ENCODE data around the gene MTMR2.
"Not testable (repeated sequence)": the region's sequence is repeated elsewhere in the genome, so short reads cannot be mapped to it uniquely, and the experiment has no call there.

Gene MTMR2

DNA sequence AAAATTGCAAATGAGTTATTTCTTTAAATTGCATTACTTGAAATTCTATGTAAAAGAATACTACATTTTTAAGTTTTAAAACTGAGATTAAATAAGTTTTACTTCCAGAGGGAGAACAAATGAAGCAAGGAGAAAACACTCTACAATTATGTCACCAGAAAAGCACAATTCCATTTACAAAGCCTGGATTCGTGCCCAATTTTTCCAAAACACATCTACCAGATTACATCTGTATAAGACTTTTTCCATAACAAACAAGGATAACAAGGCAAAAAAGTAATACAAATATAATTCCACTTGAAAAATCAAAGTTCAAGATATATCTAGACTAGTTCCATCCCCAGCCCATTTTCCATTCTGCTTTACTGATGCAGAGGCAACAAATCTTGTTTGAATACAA is 40.5 kb downstream of the MTMR2 start:
- no peak for DNase-seq

DNA sequence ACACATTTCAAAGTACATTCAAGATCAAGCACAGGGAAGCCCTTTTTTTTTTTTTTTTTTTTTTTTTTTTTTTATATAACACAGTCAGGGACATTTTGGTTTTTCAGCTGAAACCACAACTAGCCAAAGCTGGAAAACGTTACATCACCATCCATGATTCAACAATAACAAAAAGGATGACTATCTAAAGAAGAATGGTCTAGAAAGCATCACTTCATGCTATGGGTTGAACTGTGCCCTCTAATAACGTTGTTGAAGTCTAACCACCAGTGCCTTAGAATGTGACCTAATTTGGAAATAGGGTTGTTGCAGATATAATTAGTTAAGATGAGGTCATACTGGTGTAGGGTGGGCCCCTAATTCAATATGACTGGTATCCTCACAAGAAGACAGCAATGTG is 46.6 kb downstream of the MTMR2 start:
- DNase-seq: peak; percentile 73

DNA sequence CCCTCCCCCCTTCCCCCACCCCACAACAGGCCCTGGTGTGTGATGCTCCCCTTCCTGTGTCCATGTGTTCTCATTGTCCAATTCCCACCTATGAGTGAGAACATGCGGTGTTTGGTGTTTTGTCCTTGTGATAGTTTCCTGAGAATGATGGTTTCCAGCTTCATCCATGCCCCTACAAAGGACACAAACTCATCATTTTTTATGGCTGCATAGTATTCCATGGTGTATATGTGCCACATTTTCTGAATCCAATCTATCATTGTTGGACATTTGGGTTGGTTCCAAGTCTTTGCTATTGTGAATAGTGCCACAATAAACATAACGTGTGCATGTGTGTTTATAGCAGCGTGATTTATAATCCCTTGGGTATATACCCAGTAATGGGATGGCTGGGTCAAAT is 53.0 kb downstream of the MTMR2 start:
- DNase-seq: not testable (repeated sequence)

DNA sequence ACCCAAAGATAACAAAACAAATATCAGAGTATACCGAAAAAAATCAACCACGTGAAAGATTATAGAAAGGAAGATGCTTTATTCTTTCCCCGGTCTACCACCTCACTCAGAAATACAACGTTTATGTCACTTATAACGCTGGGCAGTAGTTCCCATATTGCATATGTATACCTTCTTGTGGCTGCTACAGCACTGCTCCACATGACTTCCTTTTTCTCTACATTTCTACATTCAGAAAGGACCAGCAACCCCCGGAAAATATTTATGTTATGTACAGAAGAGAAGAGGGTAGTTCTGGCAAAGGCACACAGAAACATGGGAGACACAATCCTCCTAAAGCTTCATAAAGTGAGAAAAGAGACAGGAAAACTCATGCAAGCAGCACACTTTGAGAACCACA is 56.8 kb downstream of the MTMR2 start:
- peak; percentile 34 for DNase-seq

DNA sequence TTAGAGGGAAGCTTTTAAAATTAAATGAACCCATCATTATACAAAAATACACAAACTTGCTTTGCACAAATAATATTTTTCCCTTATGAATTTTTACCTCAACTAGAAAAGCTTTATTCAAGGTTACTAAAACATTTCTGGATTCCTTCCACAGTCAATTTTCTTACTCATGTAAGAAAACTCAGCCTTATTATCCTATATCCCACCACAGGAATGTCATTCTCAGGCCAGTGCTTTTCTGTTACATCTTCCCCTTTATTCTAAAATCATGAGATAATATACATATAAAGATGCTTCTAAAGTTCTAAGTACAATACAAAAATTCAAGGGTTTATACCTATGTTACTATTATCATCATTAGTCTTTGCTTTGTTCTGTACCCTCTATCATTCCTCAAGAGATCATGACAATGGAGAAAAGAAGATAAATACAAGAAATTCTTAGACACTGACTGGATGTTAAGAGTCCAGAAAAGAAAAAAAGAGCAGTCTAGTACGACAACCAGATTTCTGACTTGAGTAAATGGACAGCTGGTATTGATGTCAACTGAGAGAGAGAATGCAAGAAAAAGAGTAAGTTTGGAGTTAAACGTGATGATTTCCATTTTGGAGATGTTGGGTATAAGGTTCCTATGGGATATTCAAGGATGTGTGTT is 60.3 kb downstream of the MTMR2 start:
- no peak for DNase-seq

DNA sequence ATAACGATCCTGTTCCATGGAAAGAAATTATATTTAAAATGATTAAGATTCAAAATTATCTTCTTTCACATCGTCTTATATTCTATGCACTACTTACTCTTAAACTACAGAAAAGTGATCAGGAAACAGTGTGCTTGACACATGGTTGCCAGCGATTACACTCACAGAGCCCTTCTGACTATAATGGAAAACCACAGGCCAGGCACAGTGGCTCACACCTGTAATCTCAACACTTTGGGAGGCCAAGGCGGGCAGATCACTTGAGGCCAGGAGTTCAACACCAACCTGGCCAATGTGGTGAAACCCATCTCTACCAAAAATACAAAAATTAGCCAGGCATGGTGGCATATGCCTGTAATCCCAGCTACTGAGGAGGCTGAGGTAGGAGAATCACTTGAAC is 63.9 kb downstream of the MTMR2 start:
- DNase-seq: not testable (repeated sequence)

DNA sequence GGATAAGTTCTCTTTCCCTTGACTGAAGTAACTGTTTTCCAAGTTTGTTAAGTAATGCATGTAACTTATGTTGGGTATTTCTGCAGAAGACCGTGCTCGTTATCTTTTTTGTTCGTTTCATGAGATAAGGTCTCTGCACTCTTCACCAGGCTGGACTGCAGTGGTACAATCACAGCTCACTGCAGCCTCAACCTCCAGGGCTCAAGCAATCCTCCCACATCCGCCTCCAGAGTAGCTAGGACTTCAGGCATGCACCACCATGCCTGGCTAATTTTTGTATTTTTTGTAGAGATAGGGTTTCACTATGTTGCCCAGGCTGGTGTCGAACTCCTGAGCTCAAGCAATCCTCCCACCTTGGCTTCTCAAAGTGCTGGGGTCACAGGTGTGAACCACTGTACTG is 69.5 kb downstream of the MTMR2 start:
- DNase-seq: not testable (repeated sequence)

DNA sequence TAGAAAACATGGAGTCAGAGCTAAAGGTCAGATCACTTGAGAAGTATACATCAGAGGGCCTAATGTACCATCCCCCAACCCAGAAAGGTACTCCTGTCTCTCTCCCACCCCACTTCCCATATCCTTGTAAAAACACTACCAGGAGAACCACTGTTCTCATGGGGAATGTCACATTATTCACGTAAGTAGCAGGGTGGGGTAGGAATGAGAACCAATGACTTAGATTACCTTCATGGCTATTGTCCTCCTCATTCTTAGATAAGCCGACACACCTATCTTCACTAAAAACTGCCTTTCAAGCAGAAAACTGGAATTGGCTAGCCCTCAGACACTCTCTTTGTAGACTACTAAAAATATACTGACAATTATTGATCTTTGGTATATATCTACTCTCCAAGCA is 70.0 kb downstream of the MTMR2 start:
- DNase-seq: no peak

DNA sequence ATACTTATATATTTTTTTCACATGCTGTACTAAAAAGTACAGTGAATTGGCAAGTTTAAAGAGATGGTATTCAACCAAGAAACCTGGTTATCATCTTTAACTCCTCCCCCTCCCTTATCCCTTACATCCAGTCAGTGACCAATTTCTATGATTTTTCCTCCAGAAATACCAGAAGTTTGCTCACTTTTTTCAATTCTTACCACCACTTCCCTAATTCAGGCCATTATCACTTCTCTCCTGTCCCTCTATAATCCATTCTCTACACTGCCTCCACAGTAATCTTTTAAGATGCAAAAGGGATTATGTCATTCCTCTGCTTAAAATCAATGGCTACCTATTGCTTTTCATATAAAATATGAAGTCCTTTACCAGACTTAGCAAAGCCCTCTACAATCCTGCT is 70.8 kb downstream of the MTMR2 start:
- DNase-seq: peak; percentile 3

DNA sequence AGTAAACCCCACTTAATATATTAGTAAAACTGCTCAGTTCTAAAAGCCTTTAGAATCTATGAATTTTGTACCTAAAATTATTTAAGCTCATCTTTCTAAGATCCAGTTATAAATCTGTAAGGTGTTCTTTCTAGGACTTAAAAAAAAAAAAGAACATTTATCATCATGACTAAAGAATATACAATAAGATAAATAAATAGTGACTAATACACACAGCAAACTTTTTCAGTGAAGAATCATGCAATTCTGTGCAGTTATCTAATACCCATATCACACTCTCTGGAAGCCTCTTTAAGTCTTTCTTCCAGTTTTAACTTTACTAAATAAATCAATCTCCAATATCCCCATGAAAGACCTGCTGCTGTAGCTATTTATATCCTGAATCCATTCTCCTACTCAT is 73.8 kb downstream of the MTMR2 start:
- no peak for DNase-seq

DNA sequence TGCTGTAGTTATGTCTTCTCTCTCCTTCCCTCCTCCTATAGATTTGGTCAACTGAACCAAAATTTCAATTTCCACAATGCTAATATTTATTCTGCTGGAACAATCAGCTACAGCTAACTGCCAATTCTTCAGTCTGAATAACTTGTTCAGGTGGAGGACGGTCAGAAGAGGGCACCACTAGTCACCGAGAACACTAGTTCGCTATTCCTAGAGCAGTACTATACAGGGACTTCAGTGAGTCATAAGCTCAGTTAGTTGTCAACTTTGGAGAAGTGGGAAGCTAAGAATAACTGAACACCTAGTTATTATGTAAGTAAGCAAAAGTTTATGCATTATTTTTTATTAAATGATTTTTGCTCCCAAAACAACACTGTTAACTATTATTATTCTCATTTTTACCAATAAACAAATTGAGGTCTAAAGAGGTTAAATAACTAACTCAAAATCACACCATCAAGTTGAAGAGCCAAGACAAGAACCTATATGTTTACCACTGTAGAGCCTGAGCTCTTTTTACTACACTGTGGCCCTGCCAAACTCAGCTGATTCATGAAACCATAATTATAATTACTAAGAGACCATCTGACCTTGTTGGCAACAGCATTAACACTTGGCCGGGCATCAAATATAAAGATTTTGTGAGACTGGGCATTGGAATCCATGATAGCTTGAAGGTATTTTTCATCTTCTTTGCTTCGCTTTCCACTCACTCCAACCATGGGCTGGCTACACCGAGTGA is 74.7 kb downstream of the MTMR2 start:
- peak; percentile 75 for DNase-seq

DNA sequence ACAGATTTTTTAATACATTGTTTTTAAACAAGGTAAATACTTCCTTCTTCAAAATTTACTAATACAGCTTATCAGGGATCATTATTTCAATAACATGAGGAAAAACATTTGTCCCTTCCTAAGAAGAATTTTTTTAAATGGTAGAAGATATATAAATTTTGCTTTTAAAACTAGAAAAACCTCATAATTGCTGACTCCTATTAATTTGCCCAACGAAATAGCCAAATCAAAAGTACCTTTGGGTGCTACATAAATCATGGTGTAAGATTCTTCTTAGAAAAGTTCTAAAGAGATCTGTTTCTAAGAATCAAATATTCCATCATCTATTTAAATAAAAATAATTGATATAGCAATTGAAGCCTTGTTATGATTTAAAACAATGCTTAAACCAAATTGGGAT is 78.7 kb downstream of the MTMR2 start:
- no peak for DNase-seq

DNA sequence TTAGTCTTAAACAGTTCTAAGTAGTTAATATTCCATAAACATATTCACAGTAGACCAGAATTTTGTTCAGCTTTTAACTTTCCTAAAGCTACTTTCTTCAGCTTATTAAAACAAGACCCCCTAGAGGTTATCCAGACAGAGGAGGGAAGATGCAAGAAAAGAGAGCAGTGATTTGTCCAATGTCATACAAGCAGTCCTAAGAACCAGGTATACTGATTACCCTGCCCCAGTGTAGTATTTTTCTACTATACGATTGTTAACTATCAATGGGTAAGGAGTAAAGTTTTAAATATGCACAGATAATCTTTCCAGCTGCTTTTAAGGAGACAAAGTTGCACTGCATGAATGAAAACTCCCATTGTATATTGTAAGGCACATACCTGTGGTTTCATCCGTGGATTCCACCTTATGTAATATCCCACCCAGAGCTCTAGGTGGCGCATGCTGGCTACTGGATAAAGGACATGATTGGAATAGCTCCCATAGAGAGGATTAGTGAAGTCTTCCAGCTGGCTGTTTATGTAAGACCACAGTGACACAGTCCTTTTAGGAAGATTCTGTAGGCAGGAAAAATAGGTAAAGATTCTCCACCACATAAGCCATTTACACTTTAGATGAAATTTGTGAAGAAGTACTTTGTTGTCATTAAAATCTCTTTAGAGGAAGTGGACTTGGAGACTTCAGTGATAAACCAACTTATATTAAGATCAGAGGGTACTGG is 88.0 kb downstream of the MTMR2 start:
- DNase-seq: peak; percentile 27

DNA sequence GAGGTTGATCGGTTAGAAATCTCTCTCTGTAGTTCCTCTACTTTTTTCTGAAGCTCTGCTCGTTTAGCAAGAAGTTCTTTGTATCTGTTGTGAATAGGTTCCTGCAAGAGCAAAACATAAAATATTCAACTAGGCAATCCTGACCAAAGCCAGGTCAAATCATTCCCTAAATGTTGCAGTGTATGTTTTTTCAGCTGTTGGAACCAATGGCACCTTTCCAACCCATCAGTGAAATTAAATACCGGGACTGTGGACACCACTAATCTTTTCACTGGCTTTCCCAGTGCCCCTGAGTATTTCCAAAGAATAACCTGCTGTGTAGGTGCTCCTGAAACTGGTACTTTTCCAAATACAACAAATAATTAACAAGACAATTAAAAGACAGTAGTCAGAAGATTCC is 88.6 kb downstream of the MTMR2 start:
- DNase-seq: no peak

DNA sequence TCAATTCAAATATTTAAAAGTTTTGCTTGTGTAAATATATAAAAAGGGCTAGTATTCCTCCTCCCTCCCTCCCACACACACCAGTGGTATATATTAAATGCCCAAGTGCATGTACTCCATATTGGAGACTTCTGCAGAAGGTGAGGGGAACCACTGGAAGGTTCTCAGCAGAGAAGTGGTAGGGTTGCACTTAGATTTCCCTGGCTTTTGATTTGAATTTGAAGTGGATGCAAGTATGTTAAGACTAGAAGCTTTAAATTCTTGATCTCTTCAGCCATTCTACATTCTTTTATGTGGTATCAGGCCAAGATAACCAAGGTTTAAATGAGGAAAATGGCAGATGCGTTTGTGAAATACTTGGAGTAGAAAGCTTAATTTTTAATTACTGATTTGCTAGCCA is 90.5 kb downstream of the MTMR2 start:
- DNase-seq: no peak

DNA sequence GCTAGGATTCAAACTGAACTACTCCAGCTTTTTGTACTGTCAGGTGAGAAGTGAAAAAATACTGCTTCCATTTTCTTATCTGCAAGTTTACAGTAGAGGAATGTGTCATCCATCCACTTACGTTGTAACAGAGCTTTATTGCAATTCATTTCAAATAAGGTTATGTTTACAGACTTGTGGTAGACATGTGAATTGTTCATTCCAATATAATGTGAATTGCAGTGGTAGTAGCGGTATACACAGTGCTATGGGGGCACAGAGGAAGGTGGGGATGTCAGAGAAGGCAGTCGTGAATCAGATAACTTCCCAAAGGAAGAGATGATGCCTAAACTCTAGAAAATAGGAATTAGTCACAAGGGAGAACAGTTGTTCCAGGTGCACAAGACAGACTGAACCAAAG is 91.1 kb downstream of the MTMR2 start:
- DNase-seq: no peak

DNA sequence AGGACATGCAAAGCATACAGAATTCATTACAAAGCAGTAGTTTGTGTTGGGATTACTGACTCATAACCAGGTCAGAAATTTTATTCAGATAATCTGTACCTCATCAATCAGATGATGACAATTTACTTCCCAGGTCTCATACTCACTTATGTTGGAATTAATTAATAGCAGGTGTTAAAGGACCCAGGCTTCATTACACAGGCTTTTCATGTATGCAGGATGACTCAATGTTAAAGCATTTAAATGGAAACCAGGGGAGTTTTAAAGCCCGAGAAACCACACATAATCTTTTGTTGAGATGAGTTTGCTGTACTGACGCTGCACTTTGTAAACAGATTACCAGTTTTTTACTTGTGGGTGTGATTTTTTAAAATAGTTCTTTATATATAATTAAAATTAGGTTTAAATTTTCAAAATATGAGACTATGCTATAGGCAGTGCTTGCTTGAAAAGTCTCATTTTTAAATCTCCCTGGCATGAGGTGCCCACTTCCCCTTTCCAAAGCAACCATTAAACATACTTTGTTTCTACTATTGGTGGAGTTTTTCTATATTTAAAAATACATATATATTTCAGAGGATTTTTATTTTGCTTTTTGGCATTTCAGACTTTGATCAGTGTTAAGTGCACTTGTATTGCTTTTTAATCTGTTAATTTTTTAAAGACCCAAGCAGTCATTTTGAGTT is 92.6 kb downstream of the MTMR2 start:
- DNase-seq: peak; percentile 23

DNA sequence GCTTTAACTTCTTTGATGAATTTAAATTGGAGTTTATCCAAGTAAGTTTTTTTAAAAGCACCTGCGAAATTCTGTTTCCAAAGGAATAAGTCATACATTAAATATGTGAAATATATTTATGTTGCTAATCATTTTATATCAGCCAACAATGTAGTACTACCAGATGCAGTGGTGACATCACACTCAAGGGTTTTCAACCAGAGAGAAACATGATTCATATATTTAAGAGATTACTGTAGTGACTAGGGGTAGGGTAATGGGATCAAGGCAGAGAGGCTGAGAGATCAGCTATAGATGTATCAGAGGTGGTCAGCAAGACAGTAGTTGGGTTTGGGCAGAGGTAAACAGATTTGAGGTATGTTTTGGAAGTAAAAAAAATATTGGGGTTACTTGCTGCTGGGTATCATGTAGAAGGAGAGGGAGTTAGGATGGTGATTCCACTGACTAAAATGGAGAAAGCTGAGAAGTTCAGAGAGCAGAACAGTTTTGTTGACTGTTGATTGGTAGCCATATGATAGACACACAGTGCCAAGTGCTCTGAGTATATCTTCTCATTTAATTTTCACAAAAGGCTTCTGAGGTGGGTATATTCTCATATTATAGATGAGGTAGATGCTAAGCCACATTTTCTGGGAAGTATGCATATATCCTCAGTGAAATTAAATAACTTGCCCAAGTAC is 94.2 kb downstream of the MTMR2 start:
- DNase-seq: no peak

DNA sequence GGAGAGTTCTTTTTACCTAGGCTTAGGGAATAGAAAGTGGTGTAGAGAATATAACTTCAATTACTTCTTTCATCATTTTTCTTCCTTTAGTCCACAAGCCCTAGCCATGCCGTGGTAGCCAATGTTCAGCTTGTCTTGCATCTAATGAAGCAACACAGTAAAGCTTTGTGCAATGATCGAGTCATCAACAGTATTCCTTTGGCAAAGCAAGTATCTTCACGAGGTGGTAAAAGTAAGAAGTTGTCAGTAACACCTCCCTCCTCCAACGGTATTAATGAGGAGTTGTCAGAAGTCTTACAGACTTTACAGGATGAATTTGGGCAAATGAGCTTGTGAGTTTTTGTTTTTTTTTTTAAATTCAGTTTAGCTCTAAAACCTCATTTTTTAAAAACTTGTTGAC is 96.2 kb downstream of the MTMR2 start:
- DNase-seq: peak; percentile 57

DNA sequence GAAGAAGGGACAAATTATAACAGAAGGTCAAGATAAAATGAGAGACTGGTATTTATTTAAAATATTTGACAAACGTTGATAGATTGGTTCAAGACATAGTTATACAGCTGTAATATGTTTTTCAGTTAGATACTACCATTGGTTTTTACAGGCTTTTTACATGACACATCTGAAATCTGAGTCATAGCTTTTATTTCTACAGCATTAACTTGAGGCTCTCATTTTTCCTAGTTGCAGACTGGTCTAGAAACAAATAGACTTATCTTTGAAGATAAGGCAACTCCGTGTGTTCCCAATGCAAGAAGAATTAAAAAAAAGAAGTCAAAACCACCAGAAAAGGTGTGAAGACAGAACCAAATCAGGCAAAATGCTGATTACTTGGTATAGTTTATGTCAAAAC is 102.3 kb downstream of the MTMR2 start:
- DNase-seq: no peak

DNA sequence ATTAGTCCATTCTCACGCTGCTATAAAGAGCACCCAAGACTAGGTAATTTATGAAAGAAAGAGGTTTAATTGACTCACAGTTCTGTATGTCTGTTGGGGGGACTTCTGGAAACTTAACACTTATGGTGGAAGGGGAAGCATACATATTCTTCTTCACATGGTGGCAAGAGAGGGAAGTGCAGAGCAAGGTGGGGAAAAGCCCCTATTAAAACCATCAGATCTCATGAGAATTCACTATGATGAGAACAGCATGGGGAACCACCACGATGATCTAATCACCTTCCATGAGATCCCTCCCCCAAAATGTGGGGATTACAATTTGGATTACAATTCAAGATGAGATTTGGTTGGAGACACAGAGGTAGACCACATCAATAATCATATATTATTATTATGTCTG is 107.9 kb downstream of the MTMR2 start:
- no peak for DNase-seq

DNA sequence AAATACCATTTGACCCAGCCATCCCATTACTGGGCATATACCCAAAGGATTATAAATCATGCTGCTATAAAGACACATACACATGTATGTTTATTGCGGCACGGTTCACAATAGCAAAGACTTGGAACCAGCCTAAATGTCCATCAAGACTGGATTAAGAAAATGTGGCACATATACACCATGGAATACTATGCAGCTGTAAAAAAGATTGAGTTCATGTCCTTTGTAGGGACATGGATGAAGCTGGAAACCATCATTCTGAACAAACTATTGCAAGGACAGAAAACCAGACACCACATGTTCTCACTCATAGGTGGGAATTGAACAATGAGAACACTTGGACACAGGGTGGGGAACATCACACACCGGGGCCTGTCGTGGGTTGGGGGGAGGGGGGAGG is 112.9 kb downstream of the MTMR2 start:
- DNase-seq: not testable (repeated sequence)

DNA sequence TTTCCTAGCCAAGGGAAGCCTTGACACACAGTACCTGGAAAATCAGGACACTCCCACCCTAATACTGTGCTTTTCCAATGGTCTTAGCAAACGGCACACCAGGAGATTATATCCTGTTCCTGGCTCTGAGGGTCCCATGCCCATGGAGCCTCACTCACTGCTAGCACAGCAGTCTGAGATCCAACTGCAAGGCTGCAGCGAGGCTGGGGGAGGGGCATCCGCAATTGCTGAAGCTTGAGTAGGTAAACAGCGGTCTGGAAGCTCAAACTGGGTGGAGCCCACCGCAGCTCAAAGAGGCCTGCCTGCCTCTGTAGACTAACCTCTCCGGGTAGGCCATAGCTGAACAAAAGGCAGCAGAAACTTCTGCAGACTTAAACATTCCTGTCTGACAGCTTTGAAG is 117.4 kb downstream of the MTMR2 start:
- not testable (repeated sequence) for DNase-seq

Data from MV-4-11 (cell line).